Type B pancreatic cell (in vitro differentiated cells): ENCODE measurements around the gene ALLC. TPM values are rescaled to one million over a fixed set of nuclear protein-coding genes. Genes with fewer than 3 reads are reported as not detected.

Experiments used
- DNase-seq: peaks from one replicate; pipeline ENCODE4 v3.0.0; 2021; ENCODE audit warnings: mixed read lengths; ENCODE audit not compliant: unreplicated experiment; ENCODE audit errors: extremely low spot score
- H3K27ac Mint-ChIP-seq: 2 replicates; pipeline ENCODE4 v1.8.0; 2021; ENCODE audit warnings: mild to moderate bottlenecking, mixed read lengths
- H3K27me3 Mint-ChIP-seq: 2 replicates; pipeline ENCODE4 v1.8.0; 2021; ENCODE audit warnings: mixed read lengths
- H3K36me3 Mint-ChIP-seq: 2 replicates; pipeline ENCODE4 v1.8.0; 2021; ENCODE audit warnings: mixed read lengths
- H3K4me1 Mint-ChIP-seq: one replicate; pipeline ENCODE4 v1.8.0; 2021; ENCODE audit warnings: mixed read lengths; ENCODE audit not compliant: unreplicated experiment
- H3K4me3 Mint-ChIP-seq: 2 replicates; pipeline ENCODE4 v1.8.0; 2021; ENCODE audit warnings: mild to moderate bottlenecking, mixed read lengths
- H3K9me3 Mint-ChIP-seq: 2 replicates; pipeline ENCODE4 v1.8.0; 2021; ENCODE audit warnings: mixed read lengths
- total RNA-seq: library from RNA; stranded (reverse); gene quantifications from 2 replicates; pipeline ENCODE4 v1.2.1, GENCODE V29; 2021; ENCODE audit warnings: low replicate concordance
- TF ChIP-seq, protein P1 (sequence below): fragments of 200-600 bp; sonication (generic); conservative IDR thresholded peaks from 2 replicates; pipeline ENCODE4 v1.5.0; 2021; ENCODE audit warnings: antibody characterized with exemption, mild to moderate bottlenecking

The ALLC gene
- total RNA-seq, 1 donor from 2014 or later: not detected

DNA sequence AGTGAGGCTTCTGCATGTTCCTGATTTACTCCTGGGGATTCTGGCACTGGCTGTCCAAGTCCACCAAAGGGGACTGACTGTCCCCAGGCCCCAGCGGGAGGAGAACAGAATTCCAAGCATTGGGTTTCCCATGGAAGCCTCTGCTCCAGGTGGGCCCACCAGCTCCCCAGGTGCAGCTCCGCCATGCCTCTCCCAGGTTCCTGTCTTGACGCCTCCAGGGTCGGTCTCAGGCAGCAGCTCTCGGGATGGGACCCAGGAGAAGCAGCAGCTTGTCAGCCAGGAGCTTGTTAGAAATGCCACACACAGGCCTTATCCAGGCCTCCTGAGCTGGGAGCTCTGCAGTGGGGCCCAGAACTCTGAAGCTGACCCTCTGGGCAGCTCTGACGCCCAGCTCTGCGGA, 93.3 kb downstream of the ALLC start:
- Mint-ChIP-seq H3K27ac (no peak overlapping the region), H3K27me3 (peaks cover 28% of the 10 kb centered on the region), H3K36me3 (no peaks in the 10 kb centered on the region), H3K4me3 (no peak overlapping the region), H3K4me1 (peaks cover 17% of the 10 kb centered on the region), H3K9me3 (peaks cover 5% of the 10 kb centered on the region)
- TF ChIP-seq, protein P1, sequence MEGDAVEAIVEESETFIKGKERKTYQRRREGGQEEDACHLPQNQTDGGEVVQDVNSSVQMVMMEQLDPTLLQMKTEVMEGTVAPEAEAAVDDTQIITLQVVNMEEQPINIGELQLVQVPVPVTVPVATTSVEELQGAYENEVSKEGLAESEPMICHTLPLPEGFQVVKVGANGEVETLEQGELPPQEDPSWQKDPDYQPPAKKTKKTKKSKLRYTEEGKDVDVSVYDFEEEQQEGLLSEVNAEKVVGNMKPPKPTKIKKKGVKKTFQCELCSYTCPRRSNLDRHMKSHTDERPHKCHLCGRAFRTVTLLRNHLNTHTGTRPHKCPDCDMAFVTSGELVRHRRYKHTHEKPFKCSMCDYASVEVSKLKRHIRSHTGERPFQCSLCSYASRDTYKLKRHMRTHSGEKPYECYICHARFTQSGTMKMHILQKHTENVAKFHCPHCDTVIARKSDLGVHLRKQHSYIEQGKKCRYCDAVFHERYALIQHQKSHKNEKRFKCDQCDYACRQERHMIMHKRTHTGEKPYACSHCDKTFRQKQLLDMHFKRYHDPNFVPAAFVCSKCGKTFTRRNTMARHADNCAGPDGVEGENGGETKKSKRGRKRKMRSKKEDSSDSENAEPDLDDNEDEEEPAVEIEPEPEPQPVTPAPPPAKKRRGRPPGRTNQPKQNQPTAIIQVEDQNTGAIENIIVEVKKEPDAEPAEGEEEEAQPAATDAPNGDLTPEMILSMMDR: no peak
- DNase-seq: no peak

DNA sequence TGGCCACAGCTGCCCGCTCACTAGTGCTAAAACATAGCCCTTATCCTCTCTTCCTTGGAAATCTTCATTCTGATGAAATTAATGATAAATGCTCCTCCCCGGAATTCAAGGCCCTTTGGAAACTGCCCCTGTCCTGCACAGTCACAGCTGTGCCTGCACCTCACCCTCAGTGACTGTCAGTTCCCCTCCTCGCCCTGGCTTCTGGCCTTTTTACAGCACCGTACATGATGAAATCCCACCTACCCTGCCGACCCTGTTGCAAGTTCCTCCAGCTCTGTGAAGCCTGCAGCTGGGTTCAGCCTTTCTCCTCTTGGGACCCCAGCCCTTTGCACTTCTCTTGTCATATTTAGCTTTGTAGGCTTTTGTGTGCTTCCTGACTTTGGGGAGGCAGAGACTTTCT, 93.8 kb downstream of the ALLC start:
- no peak for DNase-seq
- H3K27ac Mint-ChIP-seq: no peak overlapping the region
- no peaks in the 10 kb centered on the region for H3K36me3 Mint-ChIP-seq
- peaks cover under 1% of the 10 kb centered on the region for H3K9me3 Mint-ChIP-seq
- no peak overlapping the region for H3K4me3 Mint-ChIP-seq
- peaks cover 24% of the 10 kb centered on the region for H3K27me3 Mint-ChIP-seq
- TF ChIP-seq, protein P1: no peak
- peaks cover 22% of the 10 kb centered on the region for H3K4me1 Mint-ChIP-seq

Other genes with a start within 250 kb of the ALLC start
- gene ADI1, start 138.7 kb upstream of the ALLC start, total RNA-seq: 40.0 and 54.7 TPM in 2 replicates
- gene RNASEH1, start 99.9 kb upstream of the ALLC start, total RNA-seq: 19.3 and 21.7 TPM in 2 replicates
- 1,678 and 1,855 TPM in 2 replicates for gene RPS7, start 82.9 kb upstream of the ALLC start, total RNA-seq
- gene COLEC11, start 63.1 kb upstream of the ALLC start, total RNA-seq: 0.33 and 0.63 TPM in 2 replicates
- gene DCDC2C, start 45.4 kb downstream of the ALLC start, total RNA-seq: not detected in 2 replicates